ENCODE measurements around the gene SH3BP4. TPM values are rescaled to one million over a fixed set of nuclear protein-coding genes. Genes with fewer than 3 reads are reported as not detected.
A peak's percentile ranks its signal among the peaks of the same experiment; 100 is the strongest.

The SH3BP4 gene
- total and polyA plus RNA-seq, 2 of the 13 experiments (the other 11 are each of a cell fraction or from before 2014, with no cell fraction given): 34.6 to 99.1 TPM

- 0 out of 2 replicates have a peak, but pooled peaks have one; percentile 0 for TF ChIP-seq ZNF142 (CRISPR knock-in tag; IDR thresholded peaks at IDR 0.05)
- 0 out of 2 replicates have a peak, but pooled peaks have one; percentile 35 for TF ChIP-seq KDM4B (CRISPR knock-in tag; IDR thresholded peaks at IDR 0.05)
- 0 out of 2 replicates have a peak, but pooled peaks have one; percentile 47 for TF ChIP-seq MXD3 (CRISPR knock-in tag; IDR thresholded peaks at IDR 0.05)
- peak; percentile 6 for TF ChIP-seq ZNF781 (CRISPR knock-in tag; IDR thresholded peaks at IDR 0.05; ENCODE audit: borderline replicate concordance, not compliant biosample characterization)
- 0 out of 2 replicates have a peak, but pooled peaks have one; percentile 31 for TF ChIP-seq ZNF775 (CRISPR knock-in tag; IDR thresholded peaks at IDR 0.05; ENCODE audit: borderline replicate concordance)
- TF ChIP-seq ZNF782 (CRISPR knock-in tag; IDR thresholded peaks at IDR 0.05; ENCODE audit: borderline replicate concordance): no peak
- no peak for TF ChIP-seq ZNF24 (IDR thresholded peaks at IDR 0.05)
- no peak for TF ChIP-seq ZFP37 (CRISPR knock-in tag; IDR thresholded peaks at IDR 0.05; ENCODE audit: borderline replicate concordance)
- TF ChIP-seq ZUFSP (CRISPR knock-in tag; IDR thresholded peaks at IDR 0.05; ENCODE audit: borderline replicate concordance): no peak
- peak; percentile 47; the same call in 1 of the 2 replicates for TF ChIP-seq HDAC1 (CRISPR knock-in tag; IDR thresholded peaks at IDR 0.05)
- no peak for TF ChIP-seq ELF1 (CRISPR knock-in tag; IDR thresholded peaks at IDR 0.05)
- TF ChIP-seq ZNF430 (CRISPR knock-in tag; IDR thresholded peaks at IDR 0.05): peak; percentile 56; the same call in 1 of the 2 replicates
- no peak; the same call in 1 of the 2 replicates for TF ChIP-seq GATA4 (IDR thresholded peaks at IDR 0.05; ENCODE audit: borderline replicate concordance, low read depth)
- peak; percentile 3 to 71; a peak in 3 of 4 replicates for TF ChIP-seq EP300 (IDR thresholded peaks at IDR 0.05; ENCODE audit: low read depth in 2 of 2, low read length in 2 of 2)
- TF ChIP-seq EP300 (CRISPR knock-in tag; IDR thresholded peaks at IDR 0.05; ENCODE audit: borderline replicate concordance): peak; percentile 66
- TF ChIP-seq ZNF44 (CRISPR knock-in tag; IDR thresholded peaks at IDR 0.05): no peak; the same call in 1 of the 2 replicates
- TF ChIP-seq FOSL1 (CRISPR knock-in tag; IDR thresholded peaks at IDR 0.05; ENCODE audit: borderline replicate concordance): no peak
- no peak for TF ChIP-seq ZNF878 (CRISPR knock-in tag; IDR thresholded peaks at IDR 0.05)
- TF ChIP-seq KAT8 (CRISPR knock-in tag; IDR thresholded peaks at IDR 0.05): peak; percentile 52; the same call in 1 of the 2 replicates
These were observed 29.6 kb downstream of the SH3BP4 start (continued) for GRCh38 chr2:234981197-234982095.

Measured in HepG2 (cell line).